H9 (cell line): ENCODE results near the gene NOCT. TPM values are rescaled to one million over a fixed set of nuclear protein-coding genes. Genes with fewer than 3 reads are reported as not detected.

Experiments
- DNase-seq: peaks from one replicate; pipeline ENCODE4 v3.0.0-alpha.2; 2017
- H2AFZ ChIP-seq: one replicate; pipeline ENCODE4 v1.6.1; 2013; ENCODE audit warnings: mild to moderate bottlenecking, low read length, control low read depth, moderate library complexity
- H2AK5ac ChIP-seq: 2 replicates; pipeline ENCODE4 v1.6.1; 2013; ENCODE audit warnings: low read length, control low read depth, mixed read lengths; ENCODE audit not compliant: insufficient read length
- H2BK120ac ChIP-seq: one replicate; pipeline ENCODE4 v1.6.1; 2013; ENCODE audit warnings: low read depth, mild to moderate bottlenecking, low read length, control low read depth, inconsistent platforms; ENCODE audit not compliant: poor library complexity, severe bottlenecking
- H2BK12ac ChIP-seq: 2 replicates; pipeline ENCODE4 v1.6.1; 2013; ENCODE audit warnings: low read length, control low read depth, mixed read lengths, low read depth; ENCODE audit not compliant: insufficient read length
- H2BK15ac ChIP-seq: 2 replicates; pipeline ENCODE4 v1.6.1; 2013; ENCODE audit warnings: low read depth, low read length, control low read depth
- H2BK20ac ChIP-seq: one replicate; pipeline ENCODE4 v1.6.1; 2013; ENCODE audit warnings: low read depth, mild to moderate bottlenecking, low read length, control low read depth, inconsistent platforms; ENCODE audit not compliant: poor library complexity, severe bottlenecking
- H2BK5ac ChIP-seq: 2 replicates; pipeline ENCODE4 v1.6.1; 2013; ENCODE audit warnings: low read length, control low read depth, mixed read lengths; ENCODE audit not compliant: insufficient read length
- H3K14ac ChIP-seq: 2 replicates; pipeline ENCODE4 v1.6.1; 2013; ENCODE audit warnings: low read length, control low read depth; ENCODE audit not compliant: insufficient read depth
- H3K18ac ChIP-seq: 2 replicates; pipeline ENCODE4 v1.6.1; 2013; ENCODE audit warnings: low read depth, mild to moderate bottlenecking, mixed read lengths, low read length, control low read depth; ENCODE audit not compliant: insufficient read length
- H3K23ac ChIP-seq: 2 replicates; pipeline ENCODE4 v1.6.1; 2013; ENCODE audit warnings: low read length, control low read depth, mixed read lengths, low read depth; ENCODE audit not compliant: insufficient read length
- H3K23me2 ChIP-seq: 2 replicates; pipeline ENCODE4 v1.6.1; 2013; ENCODE audit warnings: low read depth, mild to moderate bottlenecking, mixed read lengths, low read length, control low read depth; ENCODE audit not compliant: insufficient read length, poor library complexity, severe bottlenecking
- H3K27ac ChIP-seq: 2 replicates; pipeline ENCODE4 v1.5.1; 2013; ENCODE audit warnings: low read length, control low read depth, mixed read lengths, low read depth; ENCODE audit not compliant: insufficient read length
- H3K27me3 ChIP-seq: 2 replicates; pipeline ENCODE4 v1.6.1; 2013; ENCODE audit warnings: low read length, control low read depth, inconsistent platforms; ENCODE audit not compliant: insufficient read depth
- H3K4ac ChIP-seq: 2 replicates; pipeline ENCODE4 v1.6.1; 2013; ENCODE audit warnings: low read depth, mild to moderate bottlenecking, control low read depth, inconsistent platforms, low read length, moderate library complexity
- H3K4me1 ChIP-seq: 2 replicates; pipeline ENCODE4 v1.6.1; 2013; ENCODE audit warnings: low read length, control low read depth, inconsistent platforms; ENCODE audit not compliant: insufficient read depth
- H3K4me2 ChIP-seq: 2 replicates; pipeline ENCODE4 v1.6.1; 2013; ENCODE audit warnings: low read length, control low read depth, mixed read lengths; ENCODE audit not compliant: insufficient read length, insufficient read depth
- H3K56ac ChIP-seq: 2 replicates; pipeline ENCODE4 v1.6.1; 2013; ENCODE audit warnings: low read depth, mild to moderate bottlenecking, mixed read lengths, low read length, control low read depth; ENCODE audit not compliant: insufficient read length
- H3K79me1 ChIP-seq: 2 replicates; pipeline ENCODE4 v1.6.1; 2013; ENCODE audit warnings: low read depth, mild to moderate bottlenecking, moderate library complexity, low read length, control low read depth, inconsistent platforms; ENCODE audit not compliant: insufficient read depth, poor library complexity, severe bottlenecking
- H3K79me2 ChIP-seq: 2 replicates; pipeline ENCODE4 v1.6.1; 2013; ENCODE audit warnings: low read length, control low read depth, inconsistent platforms; ENCODE audit not compliant: insufficient read depth
- H3K9ac ChIP-seq: 2 replicates; pipeline ENCODE4 v1.6.1; 2013; ENCODE audit warnings: low read length, control low read depth, mixed read lengths; ENCODE audit not compliant: insufficient read length; ENCODE audit errors: extremely low read depth
- H3K9me3 ChIP-seq: one replicate; pipeline ENCODE4 v1.6.1; 2013; ENCODE audit warnings: low read depth, low read length, inconsistent platforms; ENCODE audit not compliant: control insufficient read depth
- H3T11ph ChIP-seq: one replicate; pipeline ENCODE4 v1.6.1; 2013; ENCODE audit warnings: mild to moderate bottlenecking, low read length, control low read depth, inconsistent platforms
- H4K20me1 ChIP-seq: one replicate; pipeline ENCODE4 v1.6.1; 2013; ENCODE audit not compliant: control insufficient read depth, insufficient read length, insufficient read depth
- H4K5ac ChIP-seq: 2 replicates; pipeline ENCODE4 v1.6.1; 2013; ENCODE audit warnings: low read depth, mild to moderate bottlenecking, mixed read lengths, low read length, control low read depth; ENCODE audit not compliant: insufficient read length
- H4K8ac ChIP-seq: replicated peaks from 2 replicates; pipeline ENCODE4 v1.6.1; 2013; ENCODE audit warnings: low read length, control low read depth, mixed read lengths, low read depth; ENCODE audit not compliant: insufficient read length
- H4K91ac ChIP-seq: 2 replicates; pipeline ENCODE4 v1.6.1; 2013; ENCODE audit warnings: low read depth, mild to moderate bottlenecking, moderate library complexity, mixed read lengths, low read length, control low read depth; ENCODE audit not compliant: insufficient read length
- H3K27ac Mint-ChIP-seq, 3 experiments: 2 replicates in 2 of 3; 3 replicates in 1 of 3; pipeline ENCODE4 v1.8.0; 2020 to 2021; ENCODE audit warnings: mixed read lengths in 3 of 3, mild to moderate bottlenecking in 1 of 3, moderate library complexity in 1 of 3
- H3K27me3 Mint-ChIP-seq: 2 replicates; pipeline ENCODE4 v1.8.0; 2021; ENCODE audit warnings: low read depth, mild to moderate bottlenecking, moderate library complexity, mixed read lengths
- H3K36me3 Mint-ChIP-seq, 3 experiments: 2 replicates in 2 of 3; 3 replicates in 1 of 3; pipeline ENCODE4 v1.8.0; 2020 to 2021; ENCODE audit warnings: low read depth in 3 of 3, mixed read lengths in 3 of 3; ENCODE audit not compliant: insufficient read depth in 1 of 3
- H3K4me1 Mint-ChIP-seq, 2 experiments: 2 replicates each; pipeline ENCODE4 v1.8.0; 2020; ENCODE audit warnings: mixed read lengths in 2 of 2
- H3K4me3 Mint-ChIP-seq, 2 experiments: 2 replicates in 1 of 2; 3 replicates in 1 of 2; pipeline ENCODE4 v1.8.0; 2020 to 2021; ENCODE audit warnings: mild to moderate bottlenecking in 2 of 2, mixed read lengths in 2 of 2, moderate library complexity in 1 of 2
- H3K9me3 Mint-ChIP-seq, 2 experiments: 2 replicates in 1 of 2; 3 replicates in 1 of 2; pipeline ENCODE4 v1.8.0; 2020; ENCODE audit warnings: mild to moderate bottlenecking in 2 of 2, mixed read lengths in 2 of 2, moderate library complexity in 1 of 2
- CTCF ChIP-seq: fragments of 200-600 bp; sonication (generic); conservative IDR thresholded peaks from 3 replicates; pipeline ENCODE4 v1.8.0; 2021; ENCODE audit warnings: antibody characterized with exemption, mild to moderate bottlenecking
- WGBS: extraction: QIAGEN DNeasy Blood & Tissue Kit; methylation state at CpG from one replicate; pipeline ENCODE4 v1.1.7; 2013; ENCODE audit warnings: missing lambda C conversion rate, low lambda C conversion rate, mixed read lengths; ENCODE audit not compliant: insufficient read length; ENCODE audit errors: extremely low coverage; 5-methylcytosine and 5-hydroxymethylcytosine counted together
- total RNA-seq: library from RNA; stranded (reverse); gene quantifications from 2 replicates; pipeline ENCODE4 v1.2.1, GENCODE V29; 2021

Gene NOCT
- total RNA-seq, 1 experiment from 2014 or later, result 37.3 TPM

DNA sequence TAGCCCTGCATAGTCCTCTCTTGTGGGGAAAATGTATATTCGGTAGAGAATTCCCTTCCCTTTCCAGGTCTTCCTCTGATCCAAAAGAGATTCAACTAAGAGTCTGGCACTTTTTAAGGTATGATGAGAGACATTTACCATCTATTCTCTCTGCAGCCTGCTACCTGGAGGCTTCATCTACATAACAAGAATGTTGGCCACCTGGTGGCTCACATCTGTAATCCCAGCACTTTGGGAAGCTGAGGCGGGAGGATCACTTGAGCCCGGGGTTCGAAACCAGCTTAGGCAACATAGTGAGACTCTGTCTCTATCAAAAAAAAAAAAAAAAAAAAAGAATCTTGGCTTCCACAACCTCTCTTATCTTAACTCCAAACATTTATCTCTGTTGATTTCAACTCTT is 40.4 kb upstream of the NOCT start:
- H3K18ac ChIP-seq, result no peak overlapping the region
- no peak overlapping the region for H3K4me2 ChIP-seq
- peak overlapping the region; percentile 78 to 97 (median 95); a peak in 6 of 7 replicates for H3K27ac Mint-ChIP-seq

More for the DNA sequence above, 40.4 kb upstream of the NOCT start:
- Mint-ChIP-seq H3K9me3 (no peaks in the 10 kb centered on the region), H3K4me3 (peak overlapping the region in 1 of 2 experiments; percentile 48; a peak in 2 of 5 replicates), H3K36me3 (no peaks in the 10 kb centered on the region), H3K4me1 (peaks cover 41 to 58% of the 10 kb centered on the region in 2 experiments), H3K27me3 (no peaks in the 10 kb centered on the region)
- Histone ChIP-seq H3K14ac (no peak overlapping the region), H3K27ac (peak overlapping the region; percentile 82), H4K5ac (no peak overlapping the region), H2AK5ac (no peak overlapping the region), H3K23ac (no peak overlapping the region), H3K4me1 (peaks cover 8% of the 10 kb centered on the region; the same call in 1 of the 2 replicates), H3T11ph (no peak overlapping the region), H2BK5ac (no peak overlapping the region), H4K20me1 (no peaks in the 10 kb centered on the region), H3K79me2 (no peaks in the 10 kb centered on the region), H3K27me3 (no peaks in the 10 kb centered on the region), H2BK120ac (peak overlapping the region; percentile 64), H3K4ac (no peak overlapping the region; the same call in 1 of the 2 replicates), H4K91ac (no peak overlapping the region), H3K79me1 (no peaks in the 10 kb centered on the region), H3K23me2 (no peaks in the 10 kb centered on the region), H3K9me3 (no peaks in the 10 kb centered on the region), H2AFZ (no peak overlapping the region), H2BK12ac (no peak overlapping the region), H2BK20ac (no peak overlapping the region), H2BK15ac (no peak overlapping the region), H3K9ac (no peak overlapping the region), H3K56ac (no peak overlapping the region), H4K8ac (no peak overlapping the region)
- WGBS, result no CpG with 5 or more reads among the region's 4 CpGs
- TF ChIP-seq CTCF, result peak; percentile 61
- DNase-seq, result peak; percentile 78
